ENCODE data around the gene CES3.

GRCh38 chr16:66942981-66943380 is 18.1 kb upstream of the CES3 start:
- TF ChIP-seq, protein P1, sequence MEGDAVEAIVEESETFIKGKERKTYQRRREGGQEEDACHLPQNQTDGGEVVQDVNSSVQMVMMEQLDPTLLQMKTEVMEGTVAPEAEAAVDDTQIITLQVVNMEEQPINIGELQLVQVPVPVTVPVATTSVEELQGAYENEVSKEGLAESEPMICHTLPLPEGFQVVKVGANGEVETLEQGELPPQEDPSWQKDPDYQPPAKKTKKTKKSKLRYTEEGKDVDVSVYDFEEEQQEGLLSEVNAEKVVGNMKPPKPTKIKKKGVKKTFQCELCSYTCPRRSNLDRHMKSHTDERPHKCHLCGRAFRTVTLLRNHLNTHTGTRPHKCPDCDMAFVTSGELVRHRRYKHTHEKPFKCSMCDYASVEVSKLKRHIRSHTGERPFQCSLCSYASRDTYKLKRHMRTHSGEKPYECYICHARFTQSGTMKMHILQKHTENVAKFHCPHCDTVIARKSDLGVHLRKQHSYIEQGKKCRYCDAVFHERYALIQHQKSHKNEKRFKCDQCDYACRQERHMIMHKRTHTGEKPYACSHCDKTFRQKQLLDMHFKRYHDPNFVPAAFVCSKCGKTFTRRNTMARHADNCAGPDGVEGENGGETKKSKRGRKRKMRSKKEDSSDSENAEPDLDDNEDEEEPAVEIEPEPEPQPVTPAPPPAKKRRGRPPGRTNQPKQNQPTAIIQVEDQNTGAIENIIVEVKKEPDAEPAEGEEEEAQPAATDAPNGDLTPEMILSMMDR (tag by site-specific recombination; IDR thresholded peaks at IDR 0.05), result no peak
- TF ChIP-seq ZBTB7A (tag by site-specific recombination; IDR thresholded peaks at IDR 0.05; ENCODE audit: low read depth) (no peak), ZNF121 (tag by site-specific recombination; IDR thresholded peaks at IDR 0.05) (no peak), FEZF1 (tag by site-specific recombination; IDR thresholded peaks at IDR 0.05) (no peak), ZXDB (tag by site-specific recombination; IDR thresholded peaks at IDR 0.05) (no peak), ZFP37 (tag by site-specific recombination; IDR thresholded peaks at IDR 0.05) (no peak), ZBTB17 (tag by site-specific recombination; IDR thresholded peaks at IDR 0.05) (no peak)
- TF ChIP-seq, protein P2, sequence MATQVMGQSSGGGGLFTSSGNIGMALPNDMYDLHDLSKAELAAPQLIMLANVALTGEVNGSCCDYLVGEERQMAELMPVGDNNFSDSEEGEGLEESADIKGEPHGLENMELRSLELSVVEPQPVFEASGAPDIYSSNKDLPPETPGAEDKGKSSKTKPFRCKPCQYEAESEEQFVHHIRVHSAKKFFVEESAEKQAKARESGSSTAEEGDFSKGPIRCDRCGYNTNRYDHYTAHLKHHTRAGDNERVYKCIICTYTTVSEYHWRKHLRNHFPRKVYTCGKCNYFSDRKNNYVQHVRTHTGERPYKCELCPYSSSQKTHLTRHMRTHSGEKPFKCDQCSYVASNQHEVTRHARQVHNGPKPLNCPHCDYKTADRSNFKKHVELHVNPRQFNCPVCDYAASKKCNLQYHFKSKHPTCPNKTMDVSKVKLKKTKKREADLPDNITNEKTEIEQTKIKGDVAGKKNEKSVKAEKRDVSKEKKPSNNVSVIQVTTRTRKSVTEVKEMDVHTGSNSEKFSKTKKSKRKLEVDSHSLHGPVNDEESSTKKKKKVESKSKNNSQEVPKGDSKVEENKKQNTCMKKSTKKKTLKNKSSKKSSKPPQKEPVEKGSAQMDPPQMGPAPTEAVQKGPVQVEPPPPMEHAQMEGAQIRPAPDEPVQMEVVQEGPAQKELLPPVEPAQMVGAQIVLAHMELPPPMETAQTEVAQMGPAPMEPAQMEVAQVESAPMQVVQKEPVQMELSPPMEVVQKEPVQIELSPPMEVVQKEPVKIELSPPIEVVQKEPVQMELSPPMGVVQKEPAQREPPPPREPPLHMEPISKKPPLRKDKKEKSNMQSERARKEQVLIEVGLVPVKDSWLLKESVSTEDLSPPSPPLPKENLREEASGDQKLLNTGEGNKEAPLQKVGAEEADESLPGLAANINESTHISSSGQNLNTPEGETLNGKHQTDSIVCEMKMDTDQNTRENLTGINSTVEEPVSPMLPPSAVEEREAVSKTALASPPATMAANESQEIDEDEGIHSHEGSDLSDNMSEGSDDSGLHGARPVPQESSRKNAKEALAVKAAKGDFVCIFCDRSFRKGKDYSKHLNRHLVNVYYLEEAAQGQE (tag by site-specific recombination; IDR thresholded peaks at IDR 0.05), result no peak
- TF ChIP-seq, protein P3, sequence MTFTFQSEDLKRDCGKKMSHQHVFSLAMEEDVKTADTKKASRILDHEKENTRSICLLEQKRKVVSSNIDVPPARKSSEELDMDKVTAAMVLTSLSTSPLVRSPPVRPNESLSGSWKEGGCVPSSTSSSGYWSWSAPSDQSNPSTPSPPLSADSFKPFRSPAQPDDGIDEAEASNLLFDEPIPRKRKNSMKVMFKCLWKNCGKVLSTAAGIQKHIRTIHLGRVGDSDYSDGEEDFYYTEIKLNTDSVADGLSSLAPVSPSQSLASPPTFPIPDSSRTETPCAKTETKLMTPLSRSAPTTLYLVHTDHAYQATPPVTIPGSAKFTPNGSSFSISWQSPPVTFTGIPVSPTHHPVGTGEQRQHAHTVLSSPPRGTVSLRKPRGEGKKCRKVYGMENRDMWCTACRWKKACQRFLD (tag by site-specific recombination; IDR thresholded peaks at IDR 0.05), result no peak

Data from HEK293 (cell line).